IMR-90 (cell line): ENCODE measurements around the gene PEX11A. TPM values are rescaled to one million over a fixed set of nuclear protein-coding genes. Genes with fewer than 3 reads are reported as not detected.
A peak's percentile ranks its signal among the peaks of the same experiment; 100 is the strongest.

ENCODE experiments used
- ATAC-seq: fragments of 200-7000 bp; cut with Tn5 transposase; 2 replicates; pipeline ENCODE4 v1.9.1; 2020; ENCODE audit warnings: low read depth, mild to moderate bottlenecking, moderate library complexity
- BruUV-seq: library from RNA; stranded (reverse); fragments of 400-500 nt; replicated peaks from 2 replicates; lab custom pipeline; 2021; lab: Mats Ljungman, UMichigan
- CTCF ChIA-PET: fragments of 300-600 bp; formaldehyde crosslinking; extraction: SDS; loops from one replicate; lab custom pipeline; 2021; ENCODE audit warnings: antibody characterized with exemption; lab: Yijun Ruan, JAX
- POLR2A ChIA-PET: fragments of 300-600 bp; sonication (Branson Sonifier 250); formaldehyde crosslinking; loops from one replicate; lab custom pipeline; 2022; ENCODE audit warnings: antibody characterized with exemption; ENCODE audit not compliant: unreplicated experiment; lab: Charles Lee
- DNase-seq: peaks from one replicate; pipeline ENCODE4 v3.0.0; 2013
- H2AFZ ChIP-seq: replicated peaks from 2 replicates; pipeline ENCODE3; 2013; ENCODE audit warnings: low read length, mild to moderate bottlenecking; ENCODE audit not compliant: poor library complexity
- H2AK5ac ChIP-seq: 2 replicates; pipeline ENCODE4 v1.6.1; 2013; ENCODE audit warnings: low read depth, low read length, inconsistent platforms
- H2AK9ac ChIP-seq: replicated peaks from 2 replicates; pipeline ENCODE3; 2013; ENCODE audit warnings: mild to moderate bottlenecking, low read depth, low read length, moderate library complexity; ENCODE audit not compliant: poor library complexity
- H2BK120ac ChIP-seq: 2 replicates; pipeline ENCODE4 v1.6.1; 2013; ENCODE audit warnings: low read depth, low read length, inconsistent platforms
- H2BK15ac ChIP-seq: 3 replicates; pipeline ENCODE4 v1.6.1; 2013; ENCODE audit warnings: low read depth, low read length, inconsistent platforms
- H2BK20ac ChIP-seq: 2 replicates; pipeline ENCODE4 v1.6.1; 2013; ENCODE audit warnings: low read depth, mild to moderate bottlenecking, inconsistent platforms, low read length, moderate library complexity
- H2BK5ac ChIP-seq: 2 replicates; pipeline ENCODE4 v1.6.1; 2013; ENCODE audit warnings: mild to moderate bottlenecking, low read depth, low read length, inconsistent platforms; ENCODE audit not compliant: poor library complexity, severe bottlenecking
- H3K14ac ChIP-seq: replicated peaks from 2 replicates; pipeline ENCODE4 v1.6.1; 2013; ENCODE audit warnings: low read depth, low read length, inconsistent platforms
- H3K18ac ChIP-seq: 2 replicates; pipeline ENCODE4 v1.6.1; 2013; ENCODE audit warnings: low read depth, low read length, control low read depth
- H3K23ac ChIP-seq: 2 replicates; pipeline ENCODE4 v1.6.1; 2013; ENCODE audit warnings: low read depth, low read length, inconsistent platforms
- H3K27ac ChIP-seq: 2 replicates; pipeline ENCODE4 v1.5.1; 2013; ENCODE audit warnings: mild to moderate bottlenecking, control low read depth, low read length; ENCODE audit not compliant: insufficient read depth
- H3K27me3 ChIP-seq: 2 replicates; pipeline ENCODE4 v1.6.1; 2013; ENCODE audit warnings: low read length; ENCODE audit not compliant: control insufficient read depth, insufficient read depth
- H3K36me3 ChIP-seq: 2 replicates; pipeline ENCODE4 v1.6.1; 2013; ENCODE audit warnings: low read length, mixed read lengths; ENCODE audit not compliant: control insufficient read depth, insufficient read depth
- H3K4ac ChIP-seq: 2 replicates; pipeline ENCODE4 v1.6.1; 2013; ENCODE audit warnings: low read depth, low read length, inconsistent platforms
- H3K4me1 ChIP-seq: 2 replicates; pipeline ENCODE4 v1.6.1; 2013; ENCODE audit warnings: low read length, mixed read lengths; ENCODE audit not compliant: control insufficient read depth, insufficient read depth
- H3K4me2 ChIP-seq: 2 replicates; pipeline ENCODE4 v1.6.1; 2013; ENCODE audit warnings: low read depth, mild to moderate bottlenecking, control low read depth, low read length, moderate library complexity
- H3K4me3 ChIP-seq: 2 replicates; pipeline ENCODE4 v1.5.1; 2013; ENCODE audit warnings: low read depth, mild to moderate bottlenecking, control low read depth, low read length, moderate library complexity; ENCODE audit not compliant: insufficient read depth
- H3K56ac ChIP-seq: 2 replicates; pipeline ENCODE4 v1.6.1; 2013; ENCODE audit warnings: low read length, inconsistent platforms; ENCODE audit not compliant: insufficient read depth; ENCODE audit errors: extremely low read depth
- H3K79me1 ChIP-seq, 2 experiments: 2 replicates each; pipeline ENCODE4 v1.6.1; 2013; ENCODE audit warnings: low read length in 2 of 2, inconsistent platforms in 1 of 2, low read depth in 1 of 2
- H3K9ac ChIP-seq: 2 replicates; pipeline ENCODE4 v1.6.1; 2013; ENCODE audit warnings: low read depth, low read length, control low read depth
- H3K9me1 ChIP-seq: 2 replicates; pipeline ENCODE4 v1.6.1; 2013; ENCODE audit warnings: low read length, inconsistent platforms; ENCODE audit not compliant: insufficient read depth
- H3K9me3 ChIP-seq: 2 replicates; pipeline ENCODE4 v1.6.1; 2013; ENCODE audit warnings: low read length; ENCODE audit not compliant: control insufficient read depth, insufficient read depth
- H4K20me1 ChIP-seq: 2 replicates; pipeline ENCODE4 v1.6.1; 2013; ENCODE audit warnings: low read length, inconsistent platforms; ENCODE audit not compliant: insufficient read depth
- H4K5ac ChIP-seq: 2 replicates; pipeline ENCODE4 v1.6.1; 2013; ENCODE audit warnings: mild to moderate bottlenecking, low read depth, low read length, control low read depth
- H4K8ac ChIP-seq, 2 experiments: 2 replicates each; pipeline ENCODE4 v1.6.1; 2013; ENCODE audit warnings: low read depth in 2 of 2, low read length in 2 of 2, control low read depth in 1 of 2, inconsistent platforms in 1 of 2
- H4K91ac ChIP-seq: 2 replicates; pipeline ENCODE4 v1.6.1; 2013; ENCODE audit warnings: low read depth, low read length, inconsistent platforms; ENCODE audit not compliant: insufficient read depth
- CEBPB ChIP-seq: IDR thresholded peaks from 2 replicates; pipeline ENCODE4 v1.6.1; 2012; ENCODE audit warnings: low read depth, low read length, improper control_type of control experiment
- ELK1 ChIP-seq: fragments of 150-350 bp; IDR thresholded peaks from 2 replicates; pipeline ENCODE4 v1.6.1; 2016; ENCODE audit warnings: low read depth, mild to moderate bottlenecking, low read length, moderate library complexity, borderline replicate concordance
- FOS ChIP-seq: fragments of 150-350 bp; IDR thresholded peaks from 2 replicates; pipeline ENCODE4 v1.6.1; 2016; ENCODE audit warnings: low read depth, low read length
- MXI1 ChIP-seq: IDR thresholded peaks from 2 replicates; pipeline ENCODE4 v1.6.1; 2012; ENCODE audit warnings: low read depth, mild to moderate bottlenecking, low read length, moderate library complexity, borderline replicate concordance
- RCOR1 ChIP-seq: IDR thresholded peaks from 2 replicates; pipeline ENCODE4 v1.6.1; 2012; ENCODE audit warnings: mild to moderate bottlenecking, low read length, improper control_type of control experiment; ENCODE audit not compliant: insufficient replicate concordance
- RFX5 ChIP-seq: IDR thresholded peaks from 2 replicates; pipeline ENCODE4 v1.8.0; 2012; ENCODE audit warnings: low read depth, mild to moderate bottlenecking, low read length, moderate library complexity
- dilution Hi-C: fragments of 300-500 bp; cut with HindIII; formaldehyde crosslinking; loops from one replicate; pipeline ENCODE4 v1.14.3; 2018; ENCODE audit warnings: low sequenced_read_pairs; ENCODE audit not compliant: unreplicated experiment
- in situ Hi-C: fragments of 300-500 bp; cut with MboI; formaldehyde crosslinking; loops from 3 replicates; pipeline ENCODE4 v1.14.3; 2019; ENCODE audit warnings: low sequenced_read_pairs, inconsistent platforms, mixed read lengths
- intact Hi-C: fragments of 100-400 bp; cut with micrococcal nuclease; formaldehyde crosslinking; loops from 2 replicates; pipeline ENCODE4 v1.10.0; 2022
- polyA plus RNA-seq, 3 experiments: library from polyadenylated mRNA; depleted of rRNA; stranded (reverse); fragments of >200 nt; gene quantifications; 2 replicates each; pipeline ENCODE4 v1.2.3, GENCODE V29; 2012; ENCODE audit warnings: low replicate concordance in 1 of 3
- total RNA-seq: library from RNA; depleted of rRNA; stranded (reverse); fragments of >200 nt; gene quantifications from 2 replicates; pipeline ENCODE4 v1.2.3, GENCODE V29; 2012

The PEX11A gene
- total and polyA plus RNA-seq, 2 of the 4 experiments (the other 2 are of a cell fraction) = 4.2 to 10.2 TPM

DNA sequence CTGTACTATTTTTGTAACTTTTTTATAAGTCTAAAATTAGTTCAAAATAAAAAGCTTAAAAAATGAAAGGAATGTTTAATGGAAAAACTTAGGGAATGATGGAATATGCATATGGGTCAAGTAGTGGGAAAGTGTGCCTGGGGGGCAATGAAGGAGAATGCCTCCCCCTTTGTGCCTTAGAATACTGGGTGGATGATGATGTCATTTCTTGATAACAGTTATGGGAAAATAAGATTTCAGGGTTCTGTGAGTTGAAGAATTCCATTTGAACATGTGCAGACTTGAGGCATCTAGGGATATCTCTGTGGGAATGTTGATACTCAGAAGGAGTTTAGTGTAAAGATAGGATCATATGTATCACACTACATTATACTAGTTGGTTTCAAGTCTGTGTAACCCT is 13.9 kb upstream of the PEX11A start:
- no peaks in the 10 kb centered on the region for H3K79me1 ChIP-seq
- H3K4me1 ChIP-seq = no peaks in the 10 kb centered on the region
- H3K4ac ChIP-seq = no peak overlapping the region
- H2AK9ac ChIP-seq = no peak overlapping the region
- no peak overlapping the region for H2AK5ac ChIP-seq
- peaks cover 47% of the 10 kb centered on the region for H3K27me3 ChIP-seq
- dilution Hi-C loops (no loop called here), intact Hi-C loops (no loop called here), in situ Hi-C loops (no loop called here)
- H3K9ac ChIP-seq = no peak overlapping the region
- no peak overlapping the region for H2AFZ ChIP-seq
- H3K18ac ChIP-seq = no peak overlapping the region
- DNase-seq (peak; percentile 1), ATAC-seq (no peak)
- H3K56ac ChIP-seq = no peak overlapping the region
- H3K23ac ChIP-seq = no peak overlapping the region
- no peak overlapping the region for H2BK20ac ChIP-seq
- BruUV-seq = no TSS peak
- TF ChIP-seq RCOR1 (no peak), MXI1 (no peak), RFX5 (no peak), CEBPB (no peak), FOS (no peak), ELK1 (no peak)
- no peaks in the 10 kb centered on the region for H4K20me1 ChIP-seq
- H3K4me2 ChIP-seq = no peak overlapping the region
- H4K5ac ChIP-seq = no peak overlapping the region
- no peaks in the 10 kb centered on the region for H3K9me3 ChIP-seq
- ChIA-PET POLR2A (no interaction called here), CTCF (no interaction called here)
- no peak overlapping the region for H2BK15ac ChIP-seq
- no peak overlapping the region for H3K4me3 ChIP-seq
- no peak overlapping the region for H2BK5ac ChIP-seq
- no peaks in the 10 kb centered on the region for H3K36me3 ChIP-seq
- no peak overlapping the region for H2BK120ac ChIP-seq
- H3K27ac ChIP-seq = no peak overlapping the region
- no peak overlapping the region for H3K14ac ChIP-seq
- no peak overlapping the region for H4K8ac ChIP-seq
- H3K9me1 ChIP-seq = no peaks in the 10 kb centered on the region
- H4K91ac ChIP-seq = no peak overlapping the region
